IMR-90 (cell line): ENCODE measurements around the gene MYEF2. TPM values are rescaled to one million over a fixed set of nuclear protein-coding genes. Genes with fewer than 3 reads are reported as not detected.

ENCODE experiments used
- ATAC-seq: fragments of 200-7000 bp; cut with Tn5 transposase; 2 replicates; pipeline ENCODE4 v1.9.1; 2020; ENCODE audit warnings: low read depth, mild to moderate bottlenecking, moderate library complexity
- BruUV-seq: library from RNA; stranded (reverse); fragments of 400-500 nt; replicated peaks from 2 replicates; lab custom pipeline; 2021; lab: Mats Ljungman, UMichigan
- CTCF ChIA-PET: fragments of 300-600 bp; formaldehyde crosslinking; extraction: SDS; loops from one replicate; lab custom pipeline; 2021; ENCODE audit warnings: antibody characterized with exemption; lab: Yijun Ruan, JAX
- POLR2A ChIA-PET: fragments of 300-600 bp; sonication (Branson Sonifier 250); formaldehyde crosslinking; loops from one replicate; lab custom pipeline; 2022; ENCODE audit warnings: antibody characterized with exemption; ENCODE audit not compliant: unreplicated experiment; lab: Charles Lee
- DNase-seq: peaks from one replicate; pipeline ENCODE4 v3.0.0; 2013
- H2AFZ ChIP-seq: replicated peaks from 2 replicates; pipeline ENCODE3; 2013; ENCODE audit warnings: low read length, mild to moderate bottlenecking; ENCODE audit not compliant: poor library complexity
- H2AK5ac ChIP-seq: 2 replicates; pipeline ENCODE4 v1.6.1; 2013; ENCODE audit warnings: low read depth, low read length, inconsistent platforms
- H2AK9ac ChIP-seq: replicated peaks from 2 replicates; pipeline ENCODE3; 2013; ENCODE audit warnings: mild to moderate bottlenecking, low read depth, low read length, moderate library complexity; ENCODE audit not compliant: poor library complexity
- H2BK120ac ChIP-seq: 2 replicates; pipeline ENCODE4 v1.6.1; 2013; ENCODE audit warnings: low read depth, low read length, inconsistent platforms
- H2BK15ac ChIP-seq: 3 replicates; pipeline ENCODE4 v1.6.1; 2013; ENCODE audit warnings: low read depth, low read length, inconsistent platforms
- H2BK20ac ChIP-seq: 2 replicates; pipeline ENCODE4 v1.6.1; 2013; ENCODE audit warnings: low read depth, mild to moderate bottlenecking, inconsistent platforms, low read length, moderate library complexity
- H2BK5ac ChIP-seq: 2 replicates; pipeline ENCODE4 v1.6.1; 2013; ENCODE audit warnings: mild to moderate bottlenecking, low read depth, low read length, inconsistent platforms; ENCODE audit not compliant: poor library complexity, severe bottlenecking
- H3K14ac ChIP-seq: replicated peaks from 2 replicates; pipeline ENCODE4 v1.6.1; 2013; ENCODE audit warnings: low read depth, low read length, inconsistent platforms
- H3K18ac ChIP-seq: 2 replicates; pipeline ENCODE4 v1.6.1; 2013; ENCODE audit warnings: low read depth, low read length, control low read depth
- H3K23ac ChIP-seq: 2 replicates; pipeline ENCODE4 v1.6.1; 2013; ENCODE audit warnings: low read depth, low read length, inconsistent platforms
- H3K27ac ChIP-seq: 2 replicates; pipeline ENCODE4 v1.5.1; 2013; ENCODE audit warnings: mild to moderate bottlenecking, control low read depth, low read length; ENCODE audit not compliant: insufficient read depth
- H3K27me3 ChIP-seq: 2 replicates; pipeline ENCODE4 v1.6.1; 2013; ENCODE audit warnings: low read length; ENCODE audit not compliant: control insufficient read depth, insufficient read depth
- H3K36me3 ChIP-seq: 2 replicates; pipeline ENCODE4 v1.6.1; 2013; ENCODE audit warnings: low read length, mixed read lengths; ENCODE audit not compliant: control insufficient read depth, insufficient read depth
- H3K4ac ChIP-seq: 2 replicates; pipeline ENCODE4 v1.6.1; 2013; ENCODE audit warnings: low read depth, low read length, inconsistent platforms
- H3K4me1 ChIP-seq: 2 replicates; pipeline ENCODE4 v1.6.1; 2013; ENCODE audit warnings: low read length, mixed read lengths; ENCODE audit not compliant: control insufficient read depth, insufficient read depth
- H3K4me2 ChIP-seq: 2 replicates; pipeline ENCODE4 v1.6.1; 2013; ENCODE audit warnings: low read depth, mild to moderate bottlenecking, control low read depth, low read length, moderate library complexity
- H3K4me3 ChIP-seq: 2 replicates; pipeline ENCODE4 v1.5.1; 2013; ENCODE audit warnings: low read depth, mild to moderate bottlenecking, control low read depth, low read length, moderate library complexity; ENCODE audit not compliant: insufficient read depth
- H3K56ac ChIP-seq: 2 replicates; pipeline ENCODE4 v1.6.1; 2013; ENCODE audit warnings: low read length, inconsistent platforms; ENCODE audit not compliant: insufficient read depth; ENCODE audit errors: extremely low read depth
- H3K79me1 ChIP-seq, 2 experiments: 2 replicates each; pipeline ENCODE4 v1.6.1; 2013; ENCODE audit warnings: low read length in 2 of 2, inconsistent platforms in 1 of 2, low read depth in 1 of 2
- H3K9ac ChIP-seq: 2 replicates; pipeline ENCODE4 v1.6.1; 2013; ENCODE audit warnings: low read depth, low read length, control low read depth
- H3K9me1 ChIP-seq: 2 replicates; pipeline ENCODE4 v1.6.1; 2013; ENCODE audit warnings: low read length, inconsistent platforms; ENCODE audit not compliant: insufficient read depth
- H3K9me3 ChIP-seq: 2 replicates; pipeline ENCODE4 v1.6.1; 2013; ENCODE audit warnings: low read length; ENCODE audit not compliant: control insufficient read depth, insufficient read depth
- H4K20me1 ChIP-seq: 2 replicates; pipeline ENCODE4 v1.6.1; 2013; ENCODE audit warnings: low read length, inconsistent platforms; ENCODE audit not compliant: insufficient read depth
- H4K5ac ChIP-seq: 2 replicates; pipeline ENCODE4 v1.6.1; 2013; ENCODE audit warnings: mild to moderate bottlenecking, low read depth, low read length, control low read depth
- H4K8ac ChIP-seq, 2 experiments: 2 replicates each; pipeline ENCODE4 v1.6.1; 2013; ENCODE audit warnings: low read depth in 2 of 2, low read length in 2 of 2, control low read depth in 1 of 2, inconsistent platforms in 1 of 2
- H4K91ac ChIP-seq: 2 replicates; pipeline ENCODE4 v1.6.1; 2013; ENCODE audit warnings: low read depth, low read length, inconsistent platforms; ENCODE audit not compliant: insufficient read depth
- CEBPB ChIP-seq: IDR thresholded peaks from 2 replicates; pipeline ENCODE4 v1.6.1; 2012; ENCODE audit warnings: low read depth, low read length, improper control_type of control experiment
- MAFK ChIP-seq: IDR thresholded peaks from 2 replicates; pipeline ENCODE4 v1.6.1; 2012; ENCODE audit warnings: low read depth, low read length, improper control_type of control experiment
- MAZ ChIP-seq: IDR thresholded peaks from 2 replicates; pipeline ENCODE4 v1.6.1; 2012; ENCODE audit warnings: low read depth, mild to moderate bottlenecking, low read length, improper control_type of control experiment, moderate library complexity, borderline replicate concordance
- POLR2A ChIP-seq: IDR thresholded peaks from 2 replicates; pipeline ENCODE4 v1.6.1; 2012; ENCODE audit warnings: mild to moderate bottlenecking, low read depth, low read length
- RAD21 ChIP-seq: IDR thresholded peaks from 2 replicates; pipeline ENCODE4 v1.6.1; 2012; ENCODE audit warnings: low read length, improper control_type of control experiment
- RCOR1 ChIP-seq: IDR thresholded peaks from 2 replicates; pipeline ENCODE4 v1.6.1; 2012; ENCODE audit warnings: mild to moderate bottlenecking, low read length, improper control_type of control experiment; ENCODE audit not compliant: insufficient replicate concordance
- RFX5 ChIP-seq: IDR thresholded peaks from 2 replicates; pipeline ENCODE4 v1.8.0; 2012; ENCODE audit warnings: low read depth, mild to moderate bottlenecking, low read length, moderate library complexity
- WGBS, 2 experiments: methylation state at CpG; one replicate each; pipeline versions ENCODE4 v1.1.5 to v1.1.7; 2013; ENCODE audit warnings: missing lambda C conversion rate in 2 of 2; ENCODE audit not compliant: insufficient read length in 1 of 2; ENCODE audit errors: extremely low coverage in 2 of 2; 5-methylcytosine and 5-hydroxymethylcytosine counted together
- dilution Hi-C: fragments of 300-500 bp; cut with HindIII; formaldehyde crosslinking; loops from one replicate; pipeline ENCODE4 v1.14.3; 2018; ENCODE audit warnings: low sequenced_read_pairs; ENCODE audit not compliant: unreplicated experiment
- in situ Hi-C: fragments of 300-500 bp; cut with MboI; formaldehyde crosslinking; loops from 3 replicates; pipeline ENCODE4 v1.14.3; 2019; ENCODE audit warnings: low sequenced_read_pairs, inconsistent platforms, mixed read lengths
- intact Hi-C: fragments of 100-400 bp; cut with micrococcal nuclease; formaldehyde crosslinking; loops from 2 replicates; pipeline ENCODE4 v1.10.0; 2022
- polyA plus RNA-seq, 3 experiments: library from polyadenylated mRNA; depleted of rRNA; stranded (reverse); fragments of >200 nt; gene quantifications; 2 replicates each; pipeline ENCODE4 v1.2.3, GENCODE V29; 2012; ENCODE audit warnings: low replicate concordance in 1 of 3
- total RNA-seq: library from RNA; depleted of rRNA; stranded (reverse); fragments of >200 nt; gene quantifications from 2 replicates; pipeline ENCODE4 v1.2.3, GENCODE V29; 2012
- TF ChIP-seq, protein P1 (sequence below): fragments of 150-350 bp; IDR thresholded peaks from 2 replicates; pipeline ENCODE4 v1.6.1; 2017; ENCODE audit warnings: mild to moderate bottlenecking, antibody characterized with exemption, low read length, low read depth
- TF ChIP-seq, protein P2 (sequence below): conservative IDR thresholded peaks from 2 replicates; pipeline ENCODE4 v1.5.1; 2012; ENCODE audit warnings: mild to moderate bottlenecking, low read depth, low read length, improper control_type of control experiment

MYEF2 gene
- total and polyA plus RNA-seq, 2 of the 4 experiments (the other 2 are of a cell fraction) = 4.5 to 5.8 TPM

DNA sequence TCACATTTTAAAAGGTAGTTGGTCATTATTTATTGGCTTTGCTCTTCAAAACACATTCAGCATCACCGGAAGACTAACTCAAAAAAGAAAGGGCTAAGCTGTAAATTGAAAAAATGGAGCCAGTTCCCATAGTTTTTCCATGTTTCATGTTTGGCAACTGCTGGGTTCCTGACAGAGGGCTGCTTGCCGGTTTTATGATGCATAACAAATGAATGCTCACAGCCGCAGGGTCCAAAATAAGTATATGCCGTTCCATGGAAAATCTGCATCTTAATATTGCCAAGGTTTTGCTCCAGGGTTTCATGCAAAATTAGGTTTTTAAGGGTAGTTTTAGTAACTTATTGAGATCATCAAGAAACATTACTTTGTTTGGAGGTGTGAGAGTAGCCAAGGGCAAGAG, 43.8 kb upstream of the MYEF2 start:
- no peak overlapping the region for H2AFZ ChIP-seq
- H2AK9ac ChIP-seq = no peak overlapping the region
- POLR2A ChIA-PET = no interaction called here
- H3K14ac ChIP-seq = no peak overlapping the region
- H2AK5ac ChIP-seq = no peak overlapping the region
- no peak overlapping the region for H3K27ac ChIP-seq
- no peaks in the 10 kb centered on the region for H3K9me1 ChIP-seq
- DNase-seq (no peak), ATAC-seq (no peak)
- H4K5ac ChIP-seq = no peak overlapping the region
- intact Hi-C loops = no loop called here
- H3K23ac ChIP-seq = no peak overlapping the region
- no peak overlapping the region for H2BK5ac ChIP-seq
- peaks cover 3% of the 10 kb centered on the region for H3K27me3 ChIP-seq
- dilution Hi-C loops = no loop called here
- no peak overlapping the region for H3K4me3 ChIP-seq
- no peak overlapping the region for H3K56ac ChIP-seq
- no peak overlapping the region for H3K4me2 ChIP-seq
- WGBS, 2 experiments = 72% methylated on average over 3 of the region's 4 CpGs; no CpG with 5 or more reads in 1 of the 2 experiments
- no peak overlapping the region for H3K9ac ChIP-seq
- H2BK120ac ChIP-seq = no peak overlapping the region
- no peak overlapping the region for H2BK15ac ChIP-seq
- CTCF ChIA-PET = no interaction called here
- no peak overlapping the region for H3K4ac ChIP-seq
- BruUV-seq = no TSS peak
- no peak overlapping the region for H4K91ac ChIP-seq
- TF ChIP-seq, protein P1, sequence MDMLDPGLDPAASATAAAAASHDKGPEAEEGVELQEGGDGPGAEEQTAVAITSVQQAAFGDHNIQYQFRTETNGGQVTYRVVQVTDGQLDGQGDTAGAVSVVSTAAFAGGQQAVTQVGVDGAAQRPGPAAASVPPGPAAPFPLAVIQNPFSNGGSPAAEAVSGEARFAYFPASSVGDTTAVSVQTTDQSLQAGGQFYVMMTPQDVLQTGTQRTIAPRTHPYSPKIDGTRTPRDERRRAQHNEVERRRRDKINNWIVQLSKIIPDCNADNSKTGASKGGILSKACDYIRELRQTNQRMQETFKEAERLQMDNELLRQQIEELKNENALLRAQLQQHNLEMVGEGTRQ = no peak
- no peak for TF ChIP-seq CEBPB
- no peak for TF ChIP-seq RCOR1
- TF ChIP-seq RFX5 = no peak
- no peak for TF ChIP-seq MAZ
- no peak for TF ChIP-seq MAFK
- TF ChIP-seq, protein P2, sequence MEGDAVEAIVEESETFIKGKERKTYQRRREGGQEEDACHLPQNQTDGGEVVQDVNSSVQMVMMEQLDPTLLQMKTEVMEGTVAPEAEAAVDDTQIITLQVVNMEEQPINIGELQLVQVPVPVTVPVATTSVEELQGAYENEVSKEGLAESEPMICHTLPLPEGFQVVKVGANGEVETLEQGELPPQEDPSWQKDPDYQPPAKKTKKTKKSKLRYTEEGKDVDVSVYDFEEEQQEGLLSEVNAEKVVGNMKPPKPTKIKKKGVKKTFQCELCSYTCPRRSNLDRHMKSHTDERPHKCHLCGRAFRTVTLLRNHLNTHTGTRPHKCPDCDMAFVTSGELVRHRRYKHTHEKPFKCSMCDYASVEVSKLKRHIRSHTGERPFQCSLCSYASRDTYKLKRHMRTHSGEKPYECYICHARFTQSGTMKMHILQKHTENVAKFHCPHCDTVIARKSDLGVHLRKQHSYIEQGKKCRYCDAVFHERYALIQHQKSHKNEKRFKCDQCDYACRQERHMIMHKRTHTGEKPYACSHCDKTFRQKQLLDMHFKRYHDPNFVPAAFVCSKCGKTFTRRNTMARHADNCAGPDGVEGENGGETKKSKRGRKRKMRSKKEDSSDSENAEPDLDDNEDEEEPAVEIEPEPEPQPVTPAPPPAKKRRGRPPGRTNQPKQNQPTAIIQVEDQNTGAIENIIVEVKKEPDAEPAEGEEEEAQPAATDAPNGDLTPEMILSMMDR = no peak
- TF ChIP-seq RAD21 = no peak
- TF ChIP-seq POLR2A = no peak
- no peaks in the 10 kb centered on the region for H3K4me1 ChIP-seq
- H4K8ac ChIP-seq = no peak overlapping the region
- H3K18ac ChIP-seq = no peak overlapping the region
- no peak overlapping the region for H2BK20ac ChIP-seq
- no peaks in the 10 kb centered on the region for H3K9me3 ChIP-seq
- H3K36me3 ChIP-seq = no peaks in the 10 kb centered on the region
- H3K79me1 ChIP-seq = no peaks in the 10 kb centered on the region
- in situ Hi-C loops = no loop called here
- H4K20me1 ChIP-seq = no peaks in the 10 kb centered on the region
